Measurements from ENCODE around the gene HGF.

Gene HGF

DNA sequence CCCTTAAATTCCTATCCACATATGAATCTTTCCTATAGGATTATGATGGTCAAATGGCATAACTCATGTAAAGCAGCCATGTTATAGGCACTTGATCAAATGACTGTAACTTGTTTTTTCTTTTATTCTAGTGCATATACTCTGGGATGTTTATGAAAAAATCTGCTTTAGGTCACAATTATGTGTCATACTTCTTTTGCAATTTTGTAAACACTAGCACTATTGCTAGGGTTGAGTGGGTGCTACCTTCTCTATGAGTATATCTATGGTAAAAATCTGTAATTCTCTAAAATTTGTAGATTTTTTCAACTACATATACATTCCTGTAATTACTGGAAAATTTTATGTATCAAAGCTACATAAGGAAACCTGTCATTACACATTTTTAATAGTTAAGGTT, 50.0 kb downstream of the HGF start:
- DNase-seq (ENCODE audit: low spot score), result no peak

DNA sequence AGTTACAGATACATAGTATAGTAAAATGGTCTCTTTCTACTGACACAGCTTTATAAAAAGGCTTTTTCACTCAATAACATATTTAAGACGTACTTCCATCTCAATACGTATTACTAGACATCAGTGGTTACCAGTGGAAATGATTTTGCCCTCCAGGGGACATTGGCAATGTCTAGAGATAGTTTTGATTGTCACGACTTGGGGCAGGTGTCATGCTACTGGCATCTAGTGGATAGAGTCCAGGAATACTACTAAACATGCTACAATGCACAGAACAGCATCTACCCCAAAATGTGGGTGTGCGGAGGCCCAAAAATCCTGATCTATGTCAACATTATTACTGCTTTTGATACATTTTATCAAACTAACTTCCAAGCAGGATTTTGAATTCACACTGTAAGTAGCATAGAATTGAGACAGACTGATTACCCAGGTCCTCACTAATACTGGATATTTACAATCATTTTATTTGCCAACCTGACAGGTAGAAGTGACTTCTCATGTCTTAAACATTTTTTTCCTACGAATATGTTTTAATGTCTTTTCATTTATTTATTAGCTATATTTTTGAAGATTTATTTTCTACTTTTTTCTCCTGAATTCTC, 53.8 kb downstream of the HGF start:
- DNase-seq (ENCODE audit: low spot score), result no peak

DNA sequence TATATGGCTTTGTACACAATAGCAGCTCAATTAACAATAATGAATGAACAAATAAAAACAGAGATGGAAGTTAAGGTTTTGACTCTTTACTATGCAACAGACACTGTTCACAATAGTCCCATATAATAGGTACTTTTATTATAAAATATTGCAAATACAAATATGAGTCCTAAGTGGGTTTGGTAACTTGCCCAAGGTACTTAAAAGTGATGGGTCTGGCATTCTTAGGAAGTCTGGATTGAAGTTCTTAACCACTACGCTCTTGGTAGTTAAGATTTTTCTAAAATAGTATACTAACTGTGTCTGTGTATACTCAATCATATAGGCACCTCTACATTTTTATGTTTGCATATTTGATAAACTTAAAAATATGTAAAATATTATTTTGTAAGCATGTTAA, 55.5 kb downstream of the HGF start:
- no peak for DNase-seq (ENCODE audit: low spot score)

DNA sequence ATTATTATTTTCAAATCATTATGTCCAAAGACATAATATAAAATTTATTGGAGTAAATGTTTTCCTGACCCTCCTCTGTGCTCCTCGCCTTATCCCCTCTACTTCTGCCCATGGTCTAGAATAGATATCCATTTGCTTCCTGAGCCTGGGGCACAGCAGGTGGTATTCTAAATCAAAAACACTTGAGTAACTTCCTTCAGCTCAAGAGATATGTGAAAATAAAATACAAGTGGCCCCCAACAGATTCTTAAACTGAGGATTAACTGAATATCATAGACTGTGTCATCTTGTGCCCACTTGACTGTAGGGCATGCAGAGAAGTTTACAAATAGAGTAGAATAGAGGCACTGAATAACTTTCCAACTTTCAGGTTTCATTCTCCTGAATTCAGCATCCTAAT, 59.1 kb downstream of the HGF start:
- no peak for DNase-seq (ENCODE audit: low spot score)

DNA sequence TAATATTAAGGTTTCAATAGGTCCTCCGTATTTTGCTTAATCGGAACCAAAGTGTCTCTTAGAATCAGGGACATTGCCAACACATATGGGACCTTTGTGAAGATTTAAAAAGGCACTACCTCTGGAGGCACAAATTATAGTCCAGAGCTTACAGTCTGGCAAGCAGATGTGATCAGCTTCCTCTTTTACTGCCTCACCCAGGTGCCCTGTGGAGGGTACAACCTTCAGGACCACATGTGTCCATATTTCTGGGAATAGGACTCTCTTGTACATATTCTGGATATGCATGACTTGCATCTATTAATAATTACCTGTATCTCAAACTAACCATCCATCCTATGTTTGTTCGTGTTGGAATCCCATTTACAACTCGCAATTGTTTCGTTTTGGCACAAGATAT, 60.0 kb downstream of the HGF start:
- DNase-seq (ENCODE audit: low spot score), result no peak

DNA sequence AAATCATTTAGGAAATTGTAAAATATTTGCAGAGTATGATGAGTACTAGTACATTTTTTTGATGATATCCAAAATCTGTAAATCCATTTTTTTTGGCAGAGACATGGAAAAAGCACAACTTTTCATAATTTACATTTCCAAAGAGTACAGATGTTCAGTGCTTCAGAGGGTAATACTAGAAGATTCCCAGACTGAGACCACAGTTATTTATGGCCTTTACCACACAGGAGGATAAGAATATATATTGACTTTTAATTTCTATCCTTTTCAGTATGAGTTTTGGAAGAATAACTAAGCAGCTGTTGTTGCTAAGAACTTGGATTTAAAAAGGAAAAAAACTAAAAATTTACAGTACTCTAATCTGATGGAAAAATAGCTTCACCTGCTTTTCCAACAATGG, 61.9 kb downstream of the HGF start:
- no peak for DNase-seq (ENCODE audit: low spot score)

DNA sequence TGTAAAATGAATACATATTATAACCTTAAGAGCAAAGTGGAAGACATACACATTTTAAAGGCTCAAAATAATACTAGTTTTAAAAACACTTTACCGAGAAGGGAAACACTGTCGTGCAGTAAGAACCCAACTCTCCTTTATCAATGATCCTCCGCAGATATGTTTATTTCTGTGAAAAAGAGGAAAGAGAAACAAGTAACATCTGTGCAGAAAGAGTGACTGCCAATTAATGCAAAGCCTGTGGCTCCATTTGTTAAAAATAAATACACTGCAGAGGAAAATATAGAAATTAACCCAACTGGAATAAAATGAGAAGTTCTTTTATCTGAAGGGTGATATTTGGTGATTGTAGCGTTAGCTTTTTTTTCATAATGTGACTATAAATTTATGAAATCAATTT, 62.7 kb downstream of the HGF start:
- no peak for DNase-seq (ENCODE audit: low spot score)

DNA sequence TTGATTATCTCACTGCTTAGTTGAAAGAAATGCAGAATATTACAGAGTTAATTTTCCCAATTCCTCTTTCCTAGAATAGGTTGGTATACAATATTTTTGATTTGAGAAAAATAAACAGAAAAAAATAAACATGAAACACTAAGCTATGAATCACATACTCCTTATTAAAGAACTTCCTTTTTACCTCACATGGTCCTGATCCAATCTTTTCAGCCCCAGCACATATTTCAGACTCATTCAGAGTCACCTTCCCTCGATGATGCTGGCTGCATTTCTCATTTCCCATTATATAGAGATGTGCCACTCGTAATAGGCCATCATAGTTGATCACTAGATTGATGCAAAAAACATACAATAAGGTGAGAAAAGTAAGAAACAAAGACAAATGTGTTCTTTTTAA, 64.6 kb downstream of the HGF start:
- no peak for DNase-seq (ENCODE audit: low spot score)

DNA sequence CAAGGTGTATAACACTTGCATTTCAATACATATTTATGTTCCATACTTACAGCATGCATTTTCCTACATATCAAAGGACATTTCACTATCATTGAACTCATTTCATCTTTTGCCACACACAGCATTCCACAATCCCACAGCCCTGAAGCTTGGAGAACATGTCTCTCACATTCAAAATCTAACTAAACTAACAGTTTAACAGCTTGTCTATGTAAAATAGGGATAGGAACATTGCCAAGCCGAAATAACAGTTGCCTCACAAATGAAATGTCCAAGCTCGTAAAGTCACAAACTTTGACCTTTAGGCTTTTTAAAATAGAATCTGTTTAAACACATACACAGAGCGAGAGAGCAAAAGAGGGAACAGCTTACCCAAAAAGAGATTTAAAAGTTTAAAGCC, 65.3 kb downstream of the HGF start:
- no peak for DNase-seq (ENCODE audit: low spot score)

DNA sequence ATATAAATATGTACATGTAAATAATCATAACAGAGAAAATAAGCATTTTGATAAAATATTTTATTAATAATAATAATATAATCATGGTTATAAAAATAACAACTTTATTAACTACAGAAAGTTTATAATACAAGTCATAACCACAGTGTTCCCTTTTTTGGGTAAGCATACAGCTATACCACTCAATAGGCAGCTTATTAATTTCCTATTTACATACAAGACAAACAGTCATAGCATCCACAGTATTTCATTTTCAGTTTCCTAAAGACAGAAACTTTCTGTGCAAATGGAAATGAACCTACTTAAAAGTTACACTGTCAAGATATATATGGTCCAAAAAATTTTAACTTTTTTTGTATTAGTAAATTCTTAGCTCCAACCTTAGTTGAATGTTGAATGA, 70.9 kb downstream of the HGF start:
- DNase-seq (ENCODE audit: low spot score), result no peak

DNA sequence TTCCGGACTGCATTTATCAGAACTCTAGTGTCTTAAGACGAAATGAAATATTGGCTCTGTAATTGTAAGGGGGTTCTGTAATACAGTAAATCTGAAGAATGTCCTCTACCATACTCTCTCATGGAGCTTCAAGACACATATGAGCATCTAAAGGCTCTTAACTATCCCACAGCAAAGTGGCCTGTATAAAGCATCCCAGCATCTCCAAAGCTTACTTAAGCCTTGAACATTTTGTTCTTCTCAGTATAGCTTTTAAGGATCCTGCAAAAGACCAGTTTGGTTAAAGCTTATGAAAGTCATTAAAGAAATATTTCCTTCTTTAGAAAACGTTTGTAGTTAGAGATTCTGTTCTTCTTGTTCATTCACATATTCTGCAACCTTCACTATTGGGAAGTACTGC, 75.1 kb downstream of the HGF start:
- DNase-seq (ENCODE audit: low spot score), result no peak

DNA sequence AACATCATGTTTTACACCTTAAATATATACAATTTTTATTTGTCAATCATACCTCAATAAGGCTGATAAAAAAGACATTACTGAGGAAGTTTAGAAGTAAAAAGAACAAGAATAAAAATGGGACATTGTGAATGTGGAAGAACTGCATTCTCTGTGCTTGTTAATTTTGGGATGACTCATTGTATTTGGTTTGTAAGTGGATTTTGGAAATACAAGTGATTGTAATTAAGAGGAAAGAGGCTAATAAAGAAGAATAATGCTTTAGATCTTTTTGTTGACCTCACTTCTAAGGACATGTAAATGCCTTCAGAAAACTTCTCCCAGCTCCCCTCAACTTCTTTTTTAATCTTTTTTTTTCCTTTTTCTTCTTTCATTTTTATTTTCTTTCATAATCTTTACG, 76.0 kb downstream of the HGF start:
- DNase-seq (ENCODE audit: low spot score), result no peak

DNA sequence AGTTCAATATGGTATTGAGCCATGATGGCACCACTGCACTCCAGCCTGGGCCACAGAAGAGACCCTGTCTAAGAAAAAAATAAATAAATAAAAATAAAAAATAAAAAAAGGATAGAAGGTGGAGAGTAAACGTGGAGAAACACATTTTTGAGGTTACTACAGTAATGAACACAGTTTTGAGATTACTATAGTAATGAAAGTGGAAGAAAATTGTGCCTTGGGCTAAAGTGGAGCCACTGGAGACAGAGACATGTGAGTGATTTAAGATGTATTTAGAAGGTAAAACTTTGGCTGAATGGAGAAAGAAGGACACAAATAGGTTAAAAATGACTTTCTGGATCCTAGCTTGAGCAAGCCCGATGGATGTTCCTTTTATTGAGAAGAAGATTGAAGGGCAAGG, 76.8 kb downstream of the HGF start:
- no peak for DNase-seq (ENCODE audit: low spot score)

DNA sequence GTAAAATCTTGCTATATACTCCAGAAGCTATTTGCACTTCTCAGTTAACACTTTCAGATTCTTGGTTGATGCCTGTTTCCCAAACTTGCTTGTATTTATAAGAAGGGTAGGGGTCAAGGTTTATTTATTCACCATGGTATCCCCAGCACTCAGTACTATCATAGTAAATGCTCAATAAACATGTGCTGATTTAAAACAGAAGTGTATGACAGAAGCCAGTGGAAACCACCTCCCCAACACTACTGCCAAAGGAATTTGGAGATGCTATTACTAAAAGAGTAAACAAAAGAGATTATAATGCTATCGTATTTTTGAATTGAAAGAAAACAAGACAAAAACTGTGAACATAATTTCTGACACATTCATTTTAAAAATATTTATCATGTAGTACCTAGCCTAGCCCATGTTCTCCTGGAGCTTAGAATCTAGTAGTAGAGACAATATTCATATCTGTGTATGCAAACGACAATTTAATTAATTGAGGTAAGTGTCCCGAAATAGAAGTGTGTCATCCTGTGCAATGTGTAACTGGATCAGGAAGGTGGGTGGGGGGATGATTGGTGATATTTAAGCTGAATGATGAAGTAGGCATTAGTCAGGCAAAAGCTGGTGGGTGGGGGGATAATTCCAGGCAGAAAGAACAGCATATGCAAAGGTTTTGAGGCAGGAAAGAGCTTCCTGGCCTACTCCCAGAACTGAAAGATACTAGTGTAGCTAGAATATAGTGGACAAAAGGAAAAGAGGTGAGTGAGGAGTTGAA, 77.5 kb downstream of the HGF start:
- no peak for DNase-seq (ENCODE audit: low spot score)

DNA sequence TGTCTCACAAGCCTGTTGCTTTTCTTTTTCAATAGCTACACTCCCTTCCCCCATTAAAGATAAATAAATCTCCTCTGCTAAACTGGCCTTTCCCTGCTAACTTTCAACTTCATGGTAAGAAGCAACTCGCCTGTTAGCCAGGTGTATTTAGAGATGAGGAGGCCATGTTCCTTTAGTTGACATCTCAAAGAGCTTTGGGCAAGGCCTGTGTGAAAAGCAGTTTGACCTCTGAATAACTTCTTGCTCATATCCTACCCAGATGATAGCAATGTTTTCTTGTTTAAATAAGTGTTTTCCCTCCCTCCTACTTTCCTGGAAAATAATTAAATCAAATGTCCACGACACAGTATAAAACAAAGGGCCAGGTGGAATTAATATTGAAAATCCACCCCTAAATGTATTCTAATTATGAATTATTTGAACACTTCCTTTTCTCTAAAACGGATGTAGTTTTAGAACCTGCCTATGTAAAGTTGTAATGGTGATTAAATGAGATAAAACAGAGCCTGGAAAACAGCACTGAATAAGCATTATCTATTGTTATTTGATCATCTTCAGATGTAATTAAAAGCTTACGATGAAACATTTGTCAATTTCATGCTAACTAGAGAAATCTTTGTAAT, 78.5 kb downstream of the HGF start:
- DNase-seq (ENCODE audit: low spot score), result no peak

DNA sequence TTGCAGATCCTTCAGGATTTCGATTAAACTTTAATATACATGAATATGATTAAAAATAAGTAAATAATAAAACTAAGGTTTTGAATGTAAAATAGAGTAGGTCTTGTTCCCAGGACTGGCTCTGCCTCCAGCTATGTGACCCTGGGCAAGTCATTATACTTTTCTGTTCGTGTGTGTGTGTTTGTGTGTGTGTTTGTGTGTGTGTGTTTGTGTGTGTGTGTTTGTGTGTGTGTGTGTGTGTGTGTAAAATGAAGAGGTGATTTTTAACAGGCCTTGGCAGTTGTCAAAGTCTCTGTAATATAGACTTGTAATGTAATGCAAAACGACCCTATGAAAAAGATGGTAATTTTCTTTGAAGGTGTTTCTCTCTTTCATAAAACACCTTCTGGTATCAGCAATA, 79.2 kb downstream of the HGF start:
- no peak for DNase-seq (ENCODE audit: low spot score)

DNA sequence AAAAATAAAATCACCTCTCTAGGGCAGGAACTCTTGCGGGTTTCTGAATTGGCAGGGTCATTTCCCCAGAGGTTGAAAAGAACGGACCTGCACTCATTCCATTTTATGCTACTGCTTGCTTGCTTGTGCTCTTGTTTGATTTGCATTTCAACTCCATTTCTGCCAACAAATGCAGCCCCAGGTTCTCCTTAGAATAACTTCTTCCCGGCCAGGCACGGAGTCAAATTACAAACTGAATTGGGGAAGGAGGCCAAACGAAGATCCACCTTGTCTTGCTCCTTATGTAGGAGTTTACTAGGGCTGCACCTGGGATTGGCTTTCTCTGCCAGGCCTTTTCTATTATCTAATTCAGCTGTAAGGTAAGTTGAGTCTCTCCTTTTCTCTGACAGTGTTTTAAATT, 79.6 kb downstream of the HGF start:
- no peak for DNase-seq (ENCODE audit: low spot score)

DNA sequence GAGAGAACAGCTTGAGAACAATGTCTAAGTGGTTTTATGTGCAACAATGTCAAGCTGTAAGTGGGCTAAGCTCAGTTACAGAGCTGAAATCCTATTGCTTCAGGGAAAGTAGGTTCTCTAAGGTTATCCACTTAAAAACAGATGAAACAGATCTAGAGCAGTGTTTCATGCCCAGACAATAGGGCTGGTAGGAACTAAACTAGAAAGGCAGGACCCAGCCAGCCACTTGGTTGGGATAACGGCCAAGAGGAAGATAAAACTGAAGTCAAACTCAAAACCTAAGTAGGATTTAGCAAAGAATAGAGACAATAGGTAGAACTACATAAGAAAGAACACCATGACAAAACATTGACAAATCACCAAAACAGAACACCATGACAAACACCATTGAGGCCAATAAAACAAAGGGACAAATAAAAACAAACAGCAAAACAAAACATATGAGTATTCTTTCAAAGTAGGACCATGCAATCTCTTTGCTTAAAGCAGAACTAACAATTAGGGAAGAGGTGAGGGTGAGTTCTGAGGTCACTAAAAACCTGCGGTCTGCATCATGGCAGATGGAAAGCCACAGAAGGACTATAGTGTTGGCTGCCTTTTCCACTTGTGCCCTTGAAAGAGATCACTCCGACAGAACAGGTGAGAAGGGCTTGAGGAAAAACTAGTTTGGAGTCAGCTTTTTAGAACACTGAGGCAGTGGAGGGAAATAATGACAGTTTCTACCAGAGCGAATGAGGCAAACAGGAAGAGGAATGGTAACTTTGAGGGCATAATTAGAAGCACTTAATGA, 81.0 kb downstream of the HGF start:
- DNase-seq (ENCODE audit: low spot score), result no peak

DNA sequence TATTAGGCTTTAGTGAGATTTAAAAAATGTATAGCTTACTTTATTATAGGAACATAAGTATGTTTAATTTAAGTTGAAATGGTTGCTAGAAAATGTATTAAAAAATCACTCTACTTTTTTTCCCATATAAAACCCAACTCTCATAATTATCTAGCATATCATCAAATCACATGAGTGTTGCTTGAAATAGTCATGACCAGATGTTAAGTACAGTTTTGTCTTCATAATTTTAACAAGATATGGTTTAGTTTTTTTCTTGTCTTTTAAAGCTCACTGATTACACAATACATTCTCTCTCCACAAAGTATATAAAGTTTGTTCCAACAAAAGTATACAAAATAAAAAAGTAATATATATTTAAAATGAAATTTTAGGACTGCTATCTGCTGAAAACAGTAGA, 82.8 kb downstream of the HGF start:
- DNase-seq (ENCODE audit: low spot score), result no peak

DNA sequence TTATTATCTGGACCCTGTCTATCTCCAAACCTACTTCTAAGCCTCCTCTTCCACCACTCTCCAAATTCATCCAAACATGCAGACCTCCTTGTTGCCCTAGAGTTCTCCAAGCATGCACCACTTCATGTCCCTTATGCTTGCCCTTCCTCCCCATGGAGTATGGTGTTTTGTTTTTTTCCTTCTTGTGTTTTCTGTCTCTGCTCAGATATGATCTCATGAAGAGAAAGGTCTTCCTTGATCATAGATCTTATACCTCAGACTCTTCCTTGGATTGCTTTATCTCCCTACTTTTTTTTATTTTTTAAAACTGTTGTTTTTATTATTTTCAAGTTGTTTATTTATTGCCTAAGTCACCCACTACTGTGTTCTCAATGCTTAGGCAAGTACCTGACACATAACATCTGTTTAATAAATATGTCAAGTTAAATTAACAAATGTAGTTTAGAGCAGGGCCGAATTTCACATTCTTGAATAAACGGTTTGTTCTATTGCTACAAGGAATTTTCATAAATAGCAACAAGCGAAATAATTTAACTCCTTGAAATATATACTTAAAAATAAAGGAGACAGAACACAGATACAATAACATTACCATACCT, 84.5 kb downstream of the HGF start:
- no peak for DNase-seq (ENCODE audit: low spot score)

DNA sequence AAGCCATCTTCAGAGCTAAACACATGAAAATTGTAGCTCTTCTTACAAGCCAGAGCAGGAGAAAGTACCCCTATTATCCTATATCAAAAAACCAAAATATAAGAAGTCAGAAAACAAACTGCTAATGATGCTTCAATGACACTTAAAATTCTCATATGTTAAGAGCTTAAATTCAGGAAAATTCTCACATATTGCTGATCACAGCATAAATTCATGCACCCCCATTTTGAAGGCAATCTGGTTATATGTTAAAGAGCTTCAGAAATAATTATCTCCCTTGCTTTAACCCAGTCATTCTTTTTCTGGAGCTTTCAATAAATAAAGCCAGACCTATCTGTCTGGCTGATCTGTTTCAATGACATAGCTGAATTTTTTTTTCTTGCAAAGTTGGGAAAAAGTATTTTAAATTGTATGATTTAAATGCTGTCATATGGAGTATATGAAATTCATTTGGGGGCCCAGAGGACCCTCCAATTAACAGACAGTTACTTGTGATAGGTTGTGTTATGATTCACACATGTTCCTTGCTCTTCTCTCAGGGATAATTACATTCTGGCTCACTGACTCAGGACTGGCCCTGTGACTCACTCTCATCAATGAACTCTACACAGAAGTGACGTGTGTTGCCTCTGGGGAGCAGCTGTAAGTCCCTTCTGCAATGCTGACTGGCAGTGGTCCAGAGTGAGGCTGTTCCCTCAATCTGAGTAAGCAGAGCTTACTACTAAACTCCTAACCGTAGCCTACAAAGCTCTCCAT, 85.2 kb downstream of the HGF start:
- DNase-seq (ENCODE audit: low spot score), result peak; percentile 96

DNA sequence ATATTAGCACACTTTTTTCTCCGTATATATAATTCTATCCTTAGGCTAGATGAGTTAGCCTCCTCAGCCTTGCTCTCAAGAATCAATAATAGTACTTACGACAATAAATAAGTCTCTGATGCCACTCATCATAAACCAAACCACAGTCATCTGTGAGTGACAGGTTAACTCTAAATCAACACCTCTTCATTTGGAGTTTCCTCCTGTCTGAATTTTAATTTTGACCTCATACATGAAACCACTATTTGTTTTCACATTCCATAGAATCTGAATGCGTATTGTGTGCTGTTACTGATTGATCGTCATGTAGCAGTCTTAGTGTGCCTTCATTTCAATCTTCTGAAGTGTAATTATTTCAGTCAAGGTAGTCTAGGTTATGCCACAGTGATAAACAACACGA, 85.8 kb downstream of the HGF start:
- no peak for DNase-seq (ENCODE audit: low spot score)

Data from AG08395 (cell line).